Right hindlimb (tissue), 1 donor: ENCODE measurements around the gene LPGAT1.

Experiments
- DNase-seq: peaks from one replicate; pipeline ENCODE4 v3.0.0-alpha.2; 2018

LPGAT1 gene

GRCh38 chr1:211761400-211761799, 69.2 kb downstream of the LPGAT1 start:
- DNase-seq, result no peak

- no peak for DNase-seq
Observed at GRCh38 chr1:211756471-211757020, 74.0 kb downstream of the LPGAT1 start.

GRCh38 chr1:211753649-211754251, 76.8 kb downstream of the LPGAT1 start:
- DNase-seq, result no peak

- no peak for DNase-seq
Observed at GRCh38 chr1:211752951-211753486, 77.5 kb downstream of the LPGAT1 start.

- DNase-seq, result no peak
Observed at GRCh38 chr1:211752317-211752716, 78.2 kb downstream of the LPGAT1 start.

GRCh38 chr1:211751438-211751837, 79.1 kb downstream of the LPGAT1 start:
- DNase-seq, result no peak

GRCh38 chr1:211750599-211750998, 80.0 kb downstream of the LPGAT1 start:
- DNase-seq, result no peak

- no peak for DNase-seq
Observed at GRCh38 chr1:211749251-211749650, 81.3 kb downstream of the LPGAT1 start.

GRCh38 chr1:211748810-211749209, 81.8 kb downstream of the LPGAT1 start:
- no peak for DNase-seq

GRCh38 chr1:211742889-211743529, 87.6 kb downstream of the LPGAT1 start:
- DNase-seq, result no peak

GRCh38 chr1:211742272-211742671, 88.3 kb downstream of the LPGAT1 start:
- no peak for DNase-seq

- no peak for DNase-seq
Observed at GRCh38 chr1:211741788-211742187, 88.8 kb downstream of the LPGAT1 start.

GRCh38 chr1:211741116-211741515, 89.4 kb downstream of the LPGAT1 start:
- no peak for DNase-seq

GRCh38 chr1:211739671-211740411, 90.7 kb downstream of the LPGAT1 start:
- DNase-seq, result no peak

GRCh38 chr1:211738691-211739301, 91.8 kb downstream of the LPGAT1 start:
- no peak for DNase-seq

GRCh38 chr1:211738096-211738690, 92.4 kb downstream of the LPGAT1 start:
- no peak for DNase-seq

GRCh38 chr1:211737115-211738035, 93.2 kb downstream of the LPGAT1 start:
- no peak for DNase-seq

GRCh38 chr1:211736351-211736915, 94.1 kb downstream of the LPGAT1 start:
- DNase-seq, result peak; percentile 33

- DNase-seq, result peak; percentile 27
Observed at GRCh38 chr1:211735208-211736170, 95.1 kb downstream of the LPGAT1 start.

- no peak for DNase-seq
Observed at GRCh38 chr1:211734791-211735190, 95.8 kb downstream of the LPGAT1 start.
